GM19035 (cell line): ENCODE data around the gene NOTUM.

Source experiments
- ATAC-seq: cut with Tn5 transposase; IDR thresholded peaks from one replicate; pipeline ENCODE4 v1.9.1; 2021; ENCODE audit not compliant: unreplicated experiment

Gene NOTUM

DNA sequence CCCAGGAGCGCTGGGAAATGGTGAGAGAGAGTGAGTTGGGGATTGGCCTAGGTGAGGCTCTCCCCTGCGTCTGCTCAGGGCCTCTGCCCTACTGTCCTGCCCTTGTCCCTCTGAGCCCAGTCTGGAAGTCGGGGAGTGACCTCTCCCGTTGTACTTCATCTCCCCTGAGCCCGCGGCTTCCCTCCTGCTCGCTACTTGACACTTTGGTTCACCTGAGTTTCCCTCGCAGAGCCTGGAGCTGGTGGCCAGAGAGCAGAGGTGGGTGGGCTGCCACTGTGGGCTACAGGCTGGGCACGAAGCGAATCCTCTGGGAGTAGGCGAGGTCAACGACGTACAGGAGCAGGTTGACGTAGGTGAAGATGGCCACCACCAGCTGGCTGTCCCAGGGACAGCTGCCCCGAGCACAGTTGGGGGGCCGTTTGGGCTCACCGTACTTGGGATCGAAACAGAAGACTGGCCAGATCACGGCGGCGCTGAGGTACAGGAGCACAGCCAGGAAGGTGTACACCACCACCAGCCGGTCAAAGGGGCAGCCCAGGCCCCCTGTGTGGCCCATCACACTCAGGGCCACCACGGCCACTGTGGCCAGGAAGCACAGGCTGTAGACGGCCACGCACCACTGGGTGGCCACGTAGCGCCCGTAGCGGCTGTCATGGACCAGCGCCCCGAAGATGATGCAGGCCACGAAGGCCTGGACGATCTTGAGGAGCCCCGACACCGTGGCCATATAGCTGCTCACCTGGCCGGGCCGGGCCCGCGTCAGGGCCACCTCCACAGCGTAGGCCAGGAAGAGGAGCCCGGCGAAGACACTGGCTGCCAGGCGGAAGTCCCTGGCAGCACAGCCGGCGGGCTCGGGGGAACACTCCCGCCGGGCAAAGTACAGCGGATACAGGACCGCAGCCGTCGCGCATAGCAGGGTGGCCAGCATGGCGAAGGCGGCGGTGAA, 20.2 kb downstream of the NOTUM start:
- ATAC-seq = no peak

DNA sequence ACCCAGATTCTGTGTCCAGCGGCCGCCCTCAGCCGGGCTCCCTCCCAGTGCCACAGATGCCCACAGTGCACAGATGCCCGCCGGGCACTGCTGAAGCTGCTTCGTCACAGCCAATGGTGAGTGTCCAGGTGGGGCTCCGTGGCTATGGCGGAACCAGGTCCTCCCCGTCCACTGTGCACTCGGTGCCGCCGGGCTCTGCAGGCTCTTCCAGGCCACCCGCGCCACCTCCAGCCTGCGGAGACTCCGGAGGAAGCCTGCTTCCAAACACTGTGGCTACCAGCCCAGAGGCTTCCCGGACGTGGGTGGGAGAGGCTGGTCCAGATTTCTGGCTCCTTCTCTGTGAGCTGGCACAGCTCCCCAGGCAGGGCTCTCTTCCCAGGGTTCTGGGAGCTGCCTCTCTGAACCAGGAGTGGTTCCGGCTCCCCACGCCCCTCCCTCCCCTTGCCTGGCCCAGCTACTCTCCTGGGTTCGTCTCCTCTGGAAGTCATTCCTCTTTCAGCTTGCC, 21.1 kb downstream of the NOTUM start:
- no peak for ATAC-seq

DNA sequence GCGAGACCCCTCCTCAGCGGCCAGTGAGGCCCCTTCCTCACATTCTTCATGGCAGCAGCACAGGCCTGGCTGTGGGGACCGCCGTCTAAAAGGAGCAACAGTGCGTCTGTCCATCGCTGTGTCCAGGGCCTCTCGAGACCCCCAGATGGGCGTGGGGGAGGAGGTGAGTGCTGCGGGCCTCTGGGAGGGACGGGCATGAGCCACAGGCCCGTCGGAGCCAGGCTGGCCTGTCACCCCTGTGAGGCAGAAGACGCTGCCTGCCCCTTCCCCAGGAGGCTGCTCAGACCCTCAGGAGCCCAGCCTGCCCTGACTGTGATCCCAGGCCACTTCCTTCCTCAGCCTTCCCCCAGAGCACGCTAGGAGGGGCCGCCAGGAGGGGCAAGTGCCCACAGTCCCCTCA, 21.8 kb downstream of the NOTUM start:
- ATAC-seq = no peak

DNA sequence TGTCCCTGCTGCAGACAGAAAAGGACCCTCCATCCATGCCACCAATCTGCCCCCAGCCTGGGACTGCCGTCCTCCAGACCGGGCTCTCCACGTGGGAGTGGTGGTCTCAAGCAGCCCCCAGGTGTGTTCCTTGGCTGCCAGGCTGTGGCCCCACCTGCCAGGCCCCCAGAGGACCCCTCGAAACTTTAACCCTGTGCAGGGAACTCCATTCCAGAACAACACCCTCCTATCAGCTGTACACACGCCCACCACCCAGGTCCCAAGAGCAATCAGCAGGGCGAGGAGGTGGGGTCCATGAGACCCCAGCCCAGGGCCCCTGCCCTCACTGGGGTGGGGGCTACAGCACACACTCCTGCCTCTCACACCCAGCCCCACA, 25.3 kb downstream of the NOTUM start:
- no peak for ATAC-seq

DNA sequence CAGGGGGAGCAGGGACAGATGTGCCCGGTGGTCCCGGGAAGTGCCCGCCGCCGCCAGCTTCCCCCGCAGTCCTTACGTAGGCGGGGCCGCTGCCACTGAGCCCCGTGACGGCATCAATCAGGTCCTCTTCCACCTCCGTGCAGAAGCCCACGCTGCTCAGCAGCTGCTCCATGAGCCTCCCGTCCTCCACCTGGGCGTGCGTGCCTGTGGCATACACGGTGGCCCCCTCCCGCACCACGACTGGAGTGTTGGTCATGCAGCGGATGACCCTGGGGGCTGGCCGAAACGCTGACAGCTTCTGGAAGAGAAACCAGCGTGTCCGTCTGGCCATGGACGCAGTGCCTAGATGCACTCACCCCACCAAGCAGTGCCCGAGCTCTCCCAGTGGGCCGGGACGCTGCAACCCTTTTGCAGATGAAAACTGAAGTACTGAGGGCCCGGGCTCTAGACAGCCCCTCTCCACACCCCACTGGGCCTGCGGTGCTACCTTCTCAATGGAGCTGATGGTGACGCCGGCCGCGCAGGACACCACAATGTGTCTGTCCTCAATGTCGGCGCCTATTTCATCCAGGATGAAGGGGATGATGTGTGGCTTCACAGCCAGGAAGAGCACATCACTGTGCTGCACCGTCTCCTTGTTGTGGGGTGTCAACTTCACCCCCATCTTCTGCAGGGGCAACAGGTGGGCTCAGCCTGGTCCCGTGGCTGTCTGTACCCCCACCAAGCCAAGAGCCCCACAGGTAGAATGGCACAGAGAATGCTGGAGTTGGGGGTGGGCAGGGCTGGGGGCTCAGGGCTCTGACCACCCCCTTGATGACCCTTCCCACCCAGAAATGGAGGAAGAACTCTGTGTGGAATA, 25.9 kb downstream of the NOTUM start:
- ATAC-seq = no peak

DNA sequence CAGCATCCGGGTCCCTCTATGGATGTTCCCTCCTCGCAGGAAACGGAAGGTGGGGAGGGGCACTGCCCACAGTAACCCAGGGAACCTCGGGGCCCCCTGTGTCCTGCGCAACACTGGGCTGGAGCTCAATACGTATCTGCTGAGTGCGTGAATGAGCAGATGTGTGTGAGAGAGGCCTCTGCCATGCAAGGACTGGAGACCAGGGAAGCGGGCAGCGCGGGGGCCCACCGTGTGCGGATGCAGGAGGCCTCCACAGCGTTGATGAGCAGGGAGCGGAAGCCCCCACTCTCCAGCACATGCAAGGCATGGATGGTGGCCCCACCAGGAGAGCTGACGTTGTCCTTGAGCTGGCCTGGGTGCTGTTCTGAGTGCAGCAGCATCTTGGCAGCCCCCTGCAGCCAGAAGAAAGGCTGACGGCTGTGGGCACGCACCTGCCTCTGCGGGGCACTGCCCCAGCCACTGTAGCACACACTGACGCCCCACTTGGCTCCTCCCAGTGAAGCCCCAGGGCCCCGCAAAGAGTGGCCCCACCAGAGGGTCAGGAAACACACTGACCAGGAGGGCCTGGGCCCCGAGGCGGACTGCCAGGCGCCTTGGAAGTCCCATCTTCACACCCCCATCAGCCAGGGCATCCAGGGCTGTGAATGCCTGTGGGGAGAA, 26.8 kb downstream of the NOTUM start:
- ATAC-seq = no peak

DNA sequence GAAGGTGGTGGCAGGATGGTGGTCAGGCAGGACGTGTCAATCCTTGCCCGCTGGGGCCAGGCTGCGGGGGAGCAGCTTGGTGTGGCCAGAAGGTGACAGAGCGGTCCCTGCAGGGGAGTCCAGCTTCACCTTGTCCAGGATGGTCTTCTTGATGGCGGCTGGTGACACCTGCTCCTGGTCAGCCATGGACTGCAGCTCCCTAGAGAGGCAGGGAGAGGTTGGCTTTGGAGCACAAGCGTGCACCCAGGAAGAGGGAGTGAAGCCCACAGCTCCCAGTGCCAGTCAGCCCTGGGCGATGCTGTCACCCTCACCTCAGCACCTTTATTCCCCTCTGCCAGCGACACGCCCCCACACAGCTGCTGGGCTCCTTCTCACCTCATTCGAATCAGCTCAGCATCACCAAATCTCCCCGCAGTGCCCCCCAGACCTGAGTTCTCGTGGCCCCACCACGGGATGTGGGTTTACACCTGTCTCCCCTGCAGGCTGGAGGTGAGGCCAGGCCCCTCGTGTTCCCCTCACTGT, 27.7 kb downstream of the NOTUM start:
- no peak for ATAC-seq

DNA sequence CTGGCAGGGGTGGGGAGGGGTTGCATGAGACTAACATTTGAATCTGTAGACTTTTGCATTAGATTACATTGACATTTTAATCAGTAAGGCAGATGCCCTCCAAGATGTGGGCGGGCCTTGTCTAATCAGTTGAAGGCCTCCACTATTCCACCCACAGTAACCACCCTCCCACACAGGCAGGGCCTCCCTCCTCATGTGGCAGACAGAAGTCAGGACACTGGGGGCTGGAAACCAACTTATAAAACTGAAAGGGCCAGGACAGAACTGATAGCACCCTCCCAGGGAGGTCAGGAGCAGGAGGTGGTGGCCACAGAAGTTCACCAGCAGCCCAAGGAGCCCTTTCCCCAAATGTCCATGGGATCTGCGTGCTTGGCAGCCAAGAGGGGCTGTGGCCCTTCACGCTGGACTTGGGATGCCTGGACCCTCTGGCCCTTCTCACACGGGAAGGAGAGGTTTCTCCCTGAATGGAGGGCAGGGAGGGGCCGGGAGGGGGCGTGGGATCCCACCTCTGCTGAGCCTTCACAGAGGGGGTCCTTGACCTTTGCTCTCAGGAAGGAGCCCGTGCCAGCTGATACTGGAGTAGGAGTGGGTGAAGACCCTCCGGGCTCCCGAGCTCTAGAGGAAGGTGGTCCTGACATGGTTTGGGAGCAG, 28.5 kb downstream of the NOTUM start:
- no peak for ATAC-seq

DNA sequence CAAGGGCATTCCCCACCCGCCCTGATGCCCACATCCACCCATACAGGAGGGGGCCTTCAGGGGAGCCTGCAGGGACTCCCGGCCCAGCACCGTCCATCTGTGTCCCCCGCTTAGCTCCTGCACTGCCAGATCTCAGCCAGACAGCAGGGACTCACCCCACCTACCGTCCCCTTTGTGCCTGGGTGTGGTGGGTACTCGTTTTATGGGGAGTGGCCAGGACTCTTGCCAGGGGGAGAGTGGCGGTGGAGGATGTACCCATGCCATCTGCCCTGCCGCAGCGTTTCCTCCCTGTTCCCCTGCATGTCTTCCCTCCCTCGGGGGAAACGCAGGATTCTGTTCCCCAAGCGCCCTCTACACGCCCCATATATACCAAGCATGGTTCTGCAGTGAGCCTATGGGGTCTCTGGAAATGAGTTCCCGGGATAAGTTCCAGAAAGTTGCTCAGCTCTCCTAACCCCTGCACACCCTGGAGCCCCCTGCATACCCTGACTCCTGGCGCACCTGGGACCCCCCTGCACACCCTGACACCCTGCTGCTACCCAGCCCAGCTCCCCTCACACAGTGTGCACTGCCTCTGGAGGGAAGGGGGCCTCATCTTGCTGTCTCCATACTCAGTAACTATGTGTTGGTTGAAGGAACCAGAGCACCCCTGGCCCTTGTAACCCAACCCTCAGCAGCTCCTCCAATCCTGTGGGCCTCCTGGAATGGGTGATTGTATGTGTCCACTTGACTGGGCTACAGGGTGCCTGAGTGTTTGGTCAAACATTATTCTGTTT, 29.2 kb downstream of the NOTUM start:
- no peak for ATAC-seq

DNA sequence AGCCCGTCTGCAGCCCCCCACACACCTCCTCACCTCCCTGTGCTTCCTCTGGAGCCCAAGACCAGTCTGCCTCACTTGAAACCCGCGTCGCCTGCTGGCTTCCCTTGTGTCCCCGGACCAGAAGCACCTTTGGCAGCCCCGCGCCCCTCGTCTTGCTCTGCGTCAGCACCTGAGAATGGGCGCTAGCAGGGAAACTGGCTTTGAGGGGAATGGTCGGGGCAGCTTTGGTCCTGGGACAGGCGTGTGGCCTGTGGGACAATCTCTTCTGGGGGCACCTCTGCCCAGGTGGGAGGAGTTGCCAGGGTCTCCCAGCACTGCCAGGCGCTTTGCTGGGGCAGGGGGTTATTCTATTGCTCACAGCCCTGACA, 29.8 kb downstream of the NOTUM start:
- no peak for ATAC-seq

DNA sequence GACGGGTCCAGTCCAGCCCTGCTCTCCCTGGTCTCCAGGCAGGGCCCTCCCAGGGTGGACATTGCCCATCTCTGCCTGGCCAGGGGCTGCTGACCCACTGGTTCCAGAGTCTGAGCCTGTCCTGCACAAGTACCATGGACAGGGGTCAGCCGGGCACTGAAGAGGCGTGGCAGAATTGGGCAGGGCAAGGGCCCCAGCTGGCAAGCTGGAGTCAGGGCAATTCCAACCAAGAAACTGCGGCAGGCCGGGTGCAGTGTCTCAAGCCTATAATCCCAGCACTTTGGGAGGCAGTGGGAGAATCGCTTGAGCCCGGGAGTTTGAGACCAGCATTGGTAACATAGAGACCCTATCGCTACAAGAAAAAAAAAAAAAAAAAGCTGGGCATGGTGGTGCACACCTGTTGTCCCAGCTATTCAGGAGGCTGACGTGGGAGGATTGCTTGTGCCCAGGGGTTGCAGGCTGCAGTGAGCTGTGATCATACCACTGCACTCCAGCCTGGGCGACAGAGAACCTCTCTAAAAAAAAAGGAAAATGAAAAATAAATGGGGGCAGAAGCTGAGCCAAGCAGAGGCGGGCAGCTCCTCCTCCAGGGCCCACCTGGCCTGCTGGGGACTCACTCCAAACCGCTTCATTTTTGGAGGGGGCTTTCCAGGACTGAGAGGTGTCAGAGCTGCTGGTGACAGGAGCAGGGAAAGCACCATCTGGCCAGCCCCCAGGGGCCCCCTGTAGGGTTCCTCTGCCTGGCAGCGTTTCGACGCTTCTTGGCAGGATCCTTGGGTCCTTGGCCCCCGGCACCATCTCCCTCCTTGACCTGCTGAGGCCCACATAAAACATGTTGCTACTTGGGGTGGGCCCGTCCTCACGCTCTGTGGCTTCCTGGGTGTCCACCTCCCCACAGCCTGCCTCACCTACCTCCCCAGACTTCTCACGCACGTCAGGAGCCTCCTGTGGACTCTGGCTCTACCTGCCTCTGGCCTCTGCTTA, 30.6 kb downstream of the NOTUM start:
- no peak for ATAC-seq

DNA sequence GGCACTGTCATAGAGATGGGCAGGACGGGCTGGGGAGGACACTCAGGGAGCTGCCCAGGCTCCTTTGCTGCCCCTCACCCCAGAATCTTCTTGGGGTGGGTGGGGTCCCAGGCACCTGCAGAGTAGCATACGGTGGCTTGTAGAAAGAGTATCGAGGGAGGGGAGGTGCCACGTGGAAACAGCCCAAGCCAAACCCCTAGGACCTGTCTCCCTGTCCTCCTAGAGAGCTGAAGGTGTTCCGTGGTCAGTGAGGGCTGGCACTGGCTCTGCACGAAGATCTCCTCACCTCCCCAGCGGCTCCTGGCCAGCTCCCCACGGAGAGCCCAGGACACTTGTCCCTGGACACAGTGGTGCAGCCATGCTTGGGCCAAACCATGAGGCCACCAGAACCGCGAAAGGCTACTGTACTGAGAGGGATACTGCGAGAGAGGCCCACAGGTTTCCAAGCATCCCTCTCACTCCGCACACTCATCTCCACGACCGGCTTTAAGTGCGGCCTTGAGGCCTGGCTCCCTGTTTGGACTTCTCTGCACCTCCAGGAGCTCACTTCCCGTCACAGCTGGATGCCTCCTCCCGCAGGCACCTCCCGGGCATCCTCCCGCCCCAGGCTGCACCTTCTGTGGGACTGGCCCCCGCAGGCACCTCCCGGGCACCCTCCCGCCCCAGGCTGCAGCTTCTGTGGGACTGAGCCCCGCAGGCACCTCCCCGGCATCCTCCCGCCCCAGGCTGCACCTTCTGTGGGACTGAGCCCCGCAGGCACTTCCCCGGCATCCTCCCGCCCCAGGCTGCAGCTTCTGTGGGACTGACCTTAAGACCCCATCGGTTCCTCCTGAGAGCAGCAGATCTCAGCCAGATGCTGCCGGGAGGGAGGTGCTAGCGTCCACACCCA, 31.5 kb downstream of the NOTUM start:
- ATAC-seq = no peak

DNA sequence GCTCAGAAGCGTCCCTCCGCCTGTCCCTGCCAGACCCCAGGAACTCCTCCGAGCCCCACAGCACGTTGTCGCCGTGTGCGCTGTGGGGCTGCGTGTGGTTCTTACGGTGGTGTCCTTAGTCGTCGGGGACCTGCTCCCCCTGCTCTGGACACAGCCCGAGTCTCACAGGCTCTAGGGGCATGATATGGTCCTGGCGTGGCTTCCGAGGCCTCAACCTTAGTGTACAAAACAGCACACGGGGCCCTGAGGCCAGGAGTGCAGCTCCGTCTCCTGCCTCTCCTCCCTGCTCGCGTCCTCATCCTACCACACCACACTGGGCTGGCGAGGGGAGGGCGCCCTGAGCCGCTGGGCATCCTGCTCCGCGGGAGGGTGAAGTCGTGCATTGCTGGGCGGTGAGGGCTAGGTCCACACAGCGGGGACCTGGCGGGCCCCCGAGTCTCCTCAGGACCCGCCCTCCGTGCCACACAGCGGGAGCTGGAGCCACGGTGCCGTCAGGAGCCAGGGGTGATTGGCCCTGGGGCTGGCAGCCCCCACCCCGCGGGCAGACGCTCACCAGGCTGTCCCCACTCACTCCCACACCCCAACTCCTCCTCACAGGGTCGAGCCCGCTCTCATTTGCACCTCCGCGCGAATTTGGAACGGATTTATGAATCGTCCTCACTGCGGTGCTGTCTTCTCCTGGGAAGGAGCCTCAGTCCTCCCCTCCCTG, 32.3 kb downstream of the NOTUM start:
- ATAC-seq = no peak

DNA sequence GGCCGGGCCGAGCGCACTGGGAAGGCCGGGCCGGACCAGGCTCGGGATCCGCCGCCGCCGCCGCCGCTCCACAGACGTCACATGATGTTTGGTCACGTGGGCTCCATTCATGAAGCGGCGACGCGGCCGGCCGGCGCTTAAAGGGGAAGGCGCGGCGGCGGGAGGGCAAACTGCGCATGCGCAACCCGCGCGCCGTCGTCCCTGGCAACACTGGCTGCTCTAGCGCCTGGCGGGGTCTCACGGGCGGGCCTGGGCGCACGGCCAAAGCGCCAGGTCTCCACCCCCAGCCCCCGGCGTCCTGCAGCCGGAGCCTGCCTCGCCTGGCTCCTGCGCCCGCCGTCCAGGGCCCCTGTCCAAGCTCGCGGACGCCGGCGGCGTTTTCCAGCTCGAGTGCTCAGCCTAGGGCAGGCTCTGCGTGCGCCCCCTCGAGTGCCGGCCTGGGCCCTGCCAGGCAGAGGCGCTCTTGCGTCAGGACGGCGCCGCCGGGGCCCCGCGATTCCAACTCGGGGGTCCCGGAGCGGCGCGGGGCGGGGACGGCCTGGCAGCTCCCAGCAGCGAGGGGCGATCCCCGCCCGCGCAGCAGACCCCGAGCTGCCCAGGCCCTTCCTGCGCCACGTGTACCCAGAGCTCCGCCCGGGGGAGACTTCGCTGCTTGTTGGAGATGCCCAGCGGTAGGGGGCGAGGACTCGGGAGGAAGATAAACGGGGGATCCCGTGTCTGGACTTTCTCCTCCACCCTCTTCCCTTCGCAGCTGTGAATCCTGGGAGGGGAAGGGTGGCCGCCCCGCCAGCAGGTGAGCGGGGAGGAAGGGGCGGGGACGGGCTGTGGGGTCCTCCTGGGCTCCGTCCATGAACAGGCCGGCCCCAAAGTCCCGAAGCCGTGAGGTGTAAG, 33.1 kb downstream of the NOTUM start, which contains the start of gene MAFG:
Gene MAFG (minus strand): TSS at position 83 of the 891 bp plus-strand sequence. CDS start 4,550 bp downstream, outside the sequence.
- ATAC-seq = peak; percentile 64

DNA sequence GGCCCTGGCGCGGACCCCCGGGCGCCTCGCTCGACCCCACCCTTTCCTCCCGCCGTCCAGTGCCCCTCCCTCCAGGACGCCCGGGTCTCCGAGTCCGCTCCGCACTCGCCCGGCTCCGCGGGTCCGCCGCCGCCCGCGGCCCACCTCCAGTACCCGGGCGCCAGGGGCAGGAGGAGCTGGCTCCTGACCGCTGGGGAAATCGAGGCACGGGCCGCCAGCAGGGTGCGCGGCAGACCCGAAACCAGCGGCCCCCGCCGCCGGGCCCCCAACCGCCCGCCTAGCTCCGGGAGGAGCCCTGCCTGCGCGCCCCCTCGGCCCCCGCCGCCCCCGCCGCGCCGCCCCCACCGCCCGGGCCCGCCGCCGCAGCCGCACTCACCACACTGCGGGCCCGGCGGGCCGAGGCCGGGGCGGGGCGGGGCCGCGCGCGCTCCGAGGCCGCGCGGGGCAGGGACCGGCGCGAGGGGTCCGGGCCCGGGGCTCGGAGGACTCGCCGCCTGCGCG, 33.8 kb downstream of the NOTUM start:
- peak; percentile 7 for ATAC-seq
